ENCODE measurements around the gene MEP1A.

The MEP1A gene

DNA sequence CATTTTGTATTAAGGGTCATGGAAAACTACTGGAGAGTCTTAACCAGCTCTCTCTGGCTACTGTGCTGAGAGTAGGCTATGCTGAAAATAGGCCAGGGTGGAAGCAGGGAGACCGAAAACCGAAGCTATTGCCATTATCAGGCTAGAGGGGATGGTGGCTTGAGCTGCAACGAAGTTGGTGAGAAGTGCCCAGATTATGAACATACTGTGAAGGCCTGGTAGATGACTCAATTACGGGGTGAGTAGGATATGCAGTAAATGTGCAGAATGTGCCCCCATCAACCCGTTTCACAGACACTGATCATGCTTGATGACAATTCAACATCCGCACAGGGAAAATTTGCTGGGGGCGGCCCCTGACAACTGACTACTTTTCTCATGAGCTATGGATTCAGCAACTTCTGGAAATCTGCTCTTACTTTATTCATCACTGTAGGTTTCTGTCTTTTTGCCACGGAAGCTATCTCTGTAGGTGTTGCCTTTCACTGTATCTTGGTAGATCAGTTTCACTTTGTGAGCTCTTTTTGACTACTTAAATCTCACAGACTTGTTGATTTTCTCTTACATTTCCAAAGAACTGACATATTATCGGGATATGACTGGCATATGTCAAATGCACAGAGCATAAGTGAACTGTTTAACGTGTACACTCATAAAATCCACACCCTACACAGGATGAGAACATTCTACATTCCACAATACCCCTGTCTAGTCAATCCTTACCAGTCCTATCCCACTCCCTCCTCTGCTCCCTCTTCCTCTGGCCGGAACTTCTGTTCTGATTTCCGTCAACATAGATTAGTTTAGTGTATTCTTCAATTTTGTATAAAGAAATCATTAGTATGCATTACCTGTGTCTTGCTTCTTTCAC lies 15.5 kb upstream of the MEP1A start:
- DNase-seq, result peak in 2 of 3 donors; percentile 23 to 24

- DNase-seq, result peak; percentile 92 to 95 (median 93)
Observed at GRCh38 chr6:46781478-46782378, 11.5 kb upstream of the MEP1A start.

DNA sequence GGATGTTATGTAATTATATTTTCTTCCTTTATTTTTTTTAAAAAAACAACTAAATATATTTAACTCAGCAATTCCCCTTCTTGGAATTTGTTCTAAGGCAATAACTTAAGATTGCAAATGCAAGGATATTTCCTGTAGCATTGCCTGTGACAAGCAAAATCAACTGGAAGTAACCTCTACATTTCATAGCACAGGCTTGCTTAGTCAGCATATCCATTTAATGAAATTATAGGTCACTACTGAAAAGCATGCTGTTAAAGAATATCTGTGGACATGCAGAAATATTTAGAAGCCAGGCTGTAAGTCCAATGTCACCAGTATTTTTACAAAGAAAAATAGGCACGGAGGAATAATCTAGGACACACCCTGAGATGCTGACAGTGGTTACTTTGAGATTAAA lies 8.7 kb upstream of the MEP1A start:
- no peak for DNase-seq

- DNase-seq, result no peak
Observed at GRCh38 chr6:46787871-46788540, 5.2 kb upstream of the MEP1A start.

DNA sequence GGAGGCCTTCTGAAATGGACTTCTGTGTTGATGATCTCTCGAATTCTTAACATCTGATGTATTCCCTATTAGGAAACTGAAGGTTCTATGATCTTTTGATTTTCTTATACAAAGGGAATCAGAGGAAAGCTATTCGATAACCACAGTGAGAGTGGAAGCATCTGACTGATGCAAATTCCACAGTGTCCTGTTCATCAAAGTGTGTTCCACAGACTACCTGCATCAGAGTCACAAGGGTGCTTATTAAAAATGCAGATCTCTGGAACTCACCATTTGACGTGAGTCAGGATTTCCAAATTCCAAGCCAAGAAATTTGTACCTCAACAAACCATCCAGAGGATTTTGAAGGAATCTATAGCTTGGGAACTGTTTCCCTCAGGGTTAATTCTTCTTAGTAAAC lies 4.4 kb upstream of the MEP1A start:
- DNase-seq, result no peak

DNA sequence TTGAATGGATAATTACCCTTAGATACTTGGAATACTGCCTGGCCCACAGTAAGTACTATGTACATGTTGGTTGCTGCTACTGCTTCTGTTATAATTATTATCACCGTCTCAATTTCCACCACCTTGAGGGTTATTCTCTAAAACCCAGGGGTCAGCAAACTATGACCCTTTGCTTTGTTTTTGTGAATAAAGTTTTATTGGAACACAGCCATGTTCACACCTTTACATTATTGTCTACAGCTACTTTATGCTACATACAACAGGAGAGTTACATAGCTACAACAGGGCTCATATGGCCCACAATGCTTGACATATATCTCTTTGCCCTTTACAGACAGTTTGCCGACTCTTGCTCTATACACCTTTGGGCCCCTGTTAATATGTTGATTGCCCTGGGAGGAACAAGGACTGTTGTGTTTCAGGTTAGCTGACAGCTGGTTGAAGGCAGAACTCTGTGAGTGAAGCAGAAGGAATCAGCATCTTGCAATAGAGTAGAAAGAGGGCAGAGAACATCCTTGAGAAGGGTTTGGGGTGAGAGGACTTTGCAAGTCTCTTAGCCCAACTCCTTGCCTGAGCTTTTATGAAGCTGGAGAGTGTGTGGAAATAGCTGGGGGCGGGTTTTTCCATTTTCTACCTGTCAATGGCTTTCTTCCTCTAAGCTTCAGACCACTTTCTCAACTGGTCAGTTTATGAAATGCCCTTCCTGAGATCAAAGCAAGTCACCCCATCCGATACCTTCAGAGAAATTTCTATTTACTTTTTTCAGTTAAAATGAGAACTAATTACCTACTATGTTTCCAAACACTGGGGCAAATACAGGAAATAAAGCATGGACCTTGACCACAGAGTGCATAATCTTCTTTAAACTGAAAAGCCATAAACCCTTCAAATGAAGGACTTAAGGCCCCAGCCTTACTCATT lies 3.5 kb upstream of the MEP1A start:
- no peak for DNase-seq

DNA sequence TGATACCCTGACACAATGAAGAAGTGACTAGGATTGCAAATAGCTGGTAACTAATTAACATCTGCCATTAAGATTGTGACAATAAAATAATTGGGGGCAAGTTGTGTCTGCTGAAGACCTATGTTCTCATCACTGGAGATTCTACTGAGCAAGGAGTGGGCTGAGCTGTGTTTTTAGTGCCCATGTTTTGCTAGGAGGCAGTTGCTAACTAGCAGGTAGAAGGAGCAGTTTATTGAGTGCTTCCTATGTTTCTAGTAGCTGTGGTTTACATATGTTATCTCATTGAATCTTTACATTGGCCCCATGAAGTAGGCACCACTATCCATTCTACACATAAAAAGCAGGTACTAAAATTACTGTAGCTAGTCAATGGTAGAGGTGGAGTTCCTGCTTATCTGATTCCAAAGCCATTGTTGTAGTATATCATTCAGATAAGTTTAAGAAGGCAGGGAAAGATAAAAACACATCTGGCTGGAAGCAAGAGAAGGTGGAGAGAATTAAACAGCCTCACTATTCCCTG lies 2.8 kb upstream of the MEP1A start:
- DNase-seq, result no peak

GRCh38 chr6:46792635-46793034 lies 554 bp upstream of the MEP1A start:
- no peak for DNase-seq

DNA sequence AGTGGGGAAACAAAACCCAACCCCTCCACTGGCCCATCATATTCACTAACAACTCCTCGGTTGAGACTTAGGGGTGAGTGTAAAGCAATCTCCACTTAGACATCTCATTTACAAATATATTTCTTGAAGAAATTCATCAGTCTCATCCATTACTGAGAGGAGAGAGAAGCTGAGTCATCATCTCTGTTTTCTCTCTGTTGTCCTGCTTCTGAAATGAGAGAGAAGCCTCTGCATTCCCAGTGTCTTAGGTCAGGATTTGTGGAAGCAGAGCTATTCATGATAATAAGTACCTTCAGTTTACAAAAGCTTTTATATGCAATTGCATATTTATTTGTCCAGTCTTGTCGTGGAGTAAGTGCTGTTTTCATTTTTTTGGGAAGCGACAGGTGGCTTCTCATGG lies 879 bp downstream of the MEP1A start:
- no peak for DNase-seq

DNA sequence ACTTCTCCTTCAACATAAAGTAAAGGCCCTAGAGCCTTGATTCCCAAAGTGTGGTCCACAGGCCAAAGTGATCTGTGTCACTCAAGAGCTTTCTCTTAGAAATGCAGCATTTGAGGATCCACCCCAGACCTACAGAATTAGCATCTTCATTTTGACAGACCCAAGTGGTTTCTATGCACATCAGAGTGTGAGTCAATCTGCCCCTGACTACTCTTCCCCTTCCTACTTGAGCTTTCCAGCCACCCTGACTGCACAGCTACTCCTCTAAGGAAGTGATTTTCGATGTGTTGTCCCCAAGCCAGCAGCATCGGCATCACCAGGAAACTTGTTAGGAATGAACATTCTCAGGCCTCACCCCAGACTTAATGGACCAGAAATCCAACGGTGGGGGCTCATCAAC lies 2.6 kb downstream of the MEP1A start:
- DNase-seq, result peak; percentile 68 to 70 (median 70)

DNA sequence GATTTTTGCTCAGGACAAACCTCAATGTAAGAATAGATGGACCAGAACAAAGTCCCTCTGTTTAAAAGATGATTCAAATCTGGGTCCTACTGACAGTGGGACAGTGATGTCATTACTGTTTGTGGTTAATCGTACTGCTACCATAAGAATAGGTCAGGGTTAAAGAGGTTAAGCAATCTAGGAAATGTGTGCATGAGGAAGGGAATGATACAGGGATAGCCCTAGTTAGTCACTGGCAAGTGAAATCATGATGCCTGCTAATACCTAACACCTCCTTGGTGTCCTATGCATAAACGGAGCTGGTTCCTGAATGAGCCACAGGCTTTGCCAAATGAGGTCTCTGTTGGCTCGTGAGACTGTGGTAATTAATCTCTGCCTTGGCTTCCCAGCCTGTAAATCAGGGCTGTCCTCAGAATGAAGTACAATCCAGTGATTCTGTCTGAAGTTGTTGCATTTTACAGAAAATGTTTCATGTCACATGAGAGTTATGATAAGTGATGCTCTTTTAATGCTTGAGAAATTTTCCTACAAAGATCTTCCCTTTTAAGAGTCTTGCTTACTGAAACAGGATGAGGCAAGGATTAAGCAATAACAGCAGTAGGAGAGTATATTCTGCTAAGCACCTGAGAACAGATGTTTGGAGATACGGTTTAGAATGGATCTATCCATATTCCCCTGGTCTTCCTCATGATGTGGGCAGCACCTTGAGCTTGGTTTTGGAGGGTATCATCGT lies 3.8 kb downstream of the MEP1A start:
- DNase-seq, result peak; percentile 72 to 88 (median 84)

GRCh38 chr6:46799657-46800056 lies 6.5 kb downstream of the MEP1A start:
- DNase-seq, result no peak

DNA sequence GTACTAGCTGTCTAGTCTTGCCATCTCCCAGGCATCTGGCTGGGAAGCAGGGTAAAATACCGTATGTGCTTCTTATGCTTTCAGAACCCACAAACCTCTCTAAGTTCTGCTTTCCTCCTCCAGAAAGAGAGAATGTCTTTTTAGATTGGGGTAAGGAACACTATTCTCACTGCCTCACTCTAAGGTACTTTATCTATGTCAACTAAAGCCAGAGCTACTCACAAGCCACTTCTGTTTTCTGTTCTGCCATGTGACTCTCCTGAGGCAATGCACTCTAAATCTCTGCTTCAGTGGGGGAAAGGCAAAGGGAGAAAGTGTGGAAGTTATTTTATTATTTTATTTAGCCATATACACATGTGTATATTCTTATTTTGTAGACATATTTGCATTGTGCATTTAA lies 15.6 kb downstream of the MEP1A start:
- DNase-seq, result peak; percentile 33 to 46 (median 42)

DNA sequence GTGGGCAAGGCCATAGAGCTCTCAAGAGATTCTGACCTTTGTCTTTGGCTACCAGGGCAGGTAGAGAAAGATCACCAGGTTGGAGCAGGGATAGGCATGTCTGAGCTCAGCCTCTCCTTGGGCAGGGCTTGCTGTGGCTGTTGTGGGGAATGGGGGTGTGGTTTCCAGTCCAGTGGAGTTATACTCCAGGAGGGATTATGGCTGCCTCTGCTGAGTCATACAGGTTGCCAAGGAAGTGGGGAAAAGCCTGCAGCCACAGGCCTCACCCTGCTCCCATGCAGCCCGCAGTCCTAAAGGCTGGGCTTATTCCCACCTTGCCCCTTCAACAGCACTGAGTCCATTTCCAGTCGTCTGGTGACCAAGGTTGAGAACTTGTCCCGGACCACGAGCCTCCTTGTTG lies 21.9 kb downstream of the MEP1A start:
- DNase-seq, result no peak

DNA sequence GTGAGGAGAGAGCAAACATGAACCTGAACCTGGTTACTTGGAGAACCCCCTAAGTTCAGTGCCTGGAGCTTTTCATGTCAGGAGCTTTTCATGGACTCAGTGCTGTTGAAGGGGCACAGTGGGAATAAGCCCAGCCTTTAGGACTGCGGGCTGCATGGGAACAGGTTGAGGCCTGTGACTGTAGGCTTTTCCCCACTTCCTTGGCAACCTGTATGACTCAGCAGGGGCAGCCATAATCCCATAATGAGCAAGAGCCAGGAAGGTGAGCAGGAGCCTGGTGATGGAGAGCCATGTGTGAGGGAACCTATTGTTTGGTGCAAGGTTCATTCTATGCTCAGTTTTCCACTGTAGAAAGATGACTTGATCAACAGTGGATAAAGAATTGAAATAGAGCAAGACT lies 23.4 kb downstream of the MEP1A start:
- no peak for DNase-seq

DNA sequence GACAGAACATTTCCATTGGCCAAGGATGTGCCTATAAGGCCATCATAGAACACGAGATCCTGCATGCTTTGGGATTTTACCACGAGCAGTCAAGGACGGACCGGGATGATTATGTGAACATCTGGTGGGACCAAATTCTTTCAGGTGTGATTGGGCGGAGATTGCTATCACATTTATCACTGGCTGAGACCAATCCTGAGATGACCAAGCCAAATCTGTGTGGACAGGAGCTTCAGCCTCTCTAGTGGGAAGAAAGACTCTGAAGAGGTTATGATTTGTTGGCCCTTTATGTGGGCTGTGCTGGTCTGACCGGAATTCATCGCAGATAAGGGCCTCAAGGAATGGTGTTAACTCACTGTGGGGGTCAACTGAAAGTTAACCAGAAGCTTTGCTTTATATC lies 26.4 kb downstream of the MEP1A start:
- DNase-seq, result no peak

- DNase-seq, result no peak
Observed at GRCh38 chr6:46821458-46821881, 28.3 kb downstream of the MEP1A start.

GRCh38 chr6:46828939-46829338 lies 35.8 kb downstream of the MEP1A start:
- no peak for DNase-seq

DNA sequence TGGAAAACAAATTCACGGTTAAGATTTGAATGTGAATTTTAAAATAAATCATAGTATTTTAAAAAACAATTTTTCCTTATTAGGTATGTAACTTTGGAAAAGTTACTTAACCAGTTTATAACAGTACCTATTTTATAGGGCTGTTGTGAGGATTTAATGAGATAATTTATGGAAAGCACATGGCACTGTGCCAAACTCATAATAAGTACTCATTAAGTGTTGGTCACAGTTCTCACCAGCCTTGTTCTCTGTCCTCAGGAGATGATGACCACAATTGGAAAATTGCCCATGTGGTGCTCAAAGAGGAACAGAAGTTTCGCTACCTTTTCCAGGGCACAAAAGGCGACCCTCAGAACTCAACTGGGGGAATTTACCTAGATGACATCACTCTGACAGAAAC lies 39.6 kb downstream of the MEP1A start:
- peak in 1 of 3 donors; percentile 30 for DNase-seq

- DNase-seq, result peak; percentile 20 to 44 (median 26)
Observed at GRCh38 chr6:46834257-46834916, 41.2 kb downstream of the MEP1A start.

- peak; percentile 39 to 53 (median 53) for DNase-seq
Observed at GRCh38 chr6:46834991-46835390, 41.8 kb downstream of the MEP1A start.
